ENCODE measurements around the gene H2AZ1. TPM values are rescaled to one million over a fixed set of nuclear protein-coding genes. Genes with fewer than 3 reads are reported as not detected.
A peak's percentile ranks its signal among the peaks of the same experiment; 100 is the strongest.

H2AZ1 gene
- total RNA-seq (2022) (264 and 298 TPM in 2 replicates), Bru-seq, nascent RNA (percentile 97 among the genes with signal in this experiment), BruChase-seq, experiment 1, labeled RNA remaining after a 6-hour chase (percentile 100 among the genes with signal in this experiment), BruChase-seq, experiment 2, labeled RNA remaining after a 2-hour chase (percentile 99 among the genes with signal in this experiment)
- long read RNA-seq, transcript H2AFZ-201 (5 exons, 979 nt): major isoform, 627 of 669 reads
- long read RNA-seq, transcript H2AFZ-203 (4 exons, 1,254 nt): minor isoform, 16 of 669 reads
- long read RNA-seq, partial matches to known transcripts: 8 of 669 reads
- long read RNA-seq, other reads (novel, unspliced or antisense): 17 of 669 reads

GRCh38 chr4:99949999-99950912, at the start of gene H2AZ1:
Gene H2AZ1, minus strand, starts transcription at chr4:99950275. Its CDS starts 105 bp downstream, at chr4:99950170.
- no peaks in the 10 kb centered on the region for H3K9me3 Mint-ChIP-seq (ENCODE audit: unreplicated experiment)
- BruUV-seq (replicated peaks): no TSS peak
- ChIA-PET CTCF (interaction anchor here (0.6 to 1.4 kb wide), 4 partner anchors 21 to 410 kb away, joined by 3 to 4 read pairs (median 4); no protein-coding TSS in a partner anchor), POLR2A (interaction anchor here (0.5 to 2.8 kb wide), 13 partner anchors 8 to 1601 kb away, joined by 3 to 16 read pairs (median 4); partner anchors contain the start of genes DAPP1, LAMTOR3 and TRMT10A)
- H3K27me3 Mint-ChIP-seq (ENCODE audit: insufficient read depth, unreplicated experiment): no peaks in the 10 kb centered on the region
- H3K4me1 Mint-ChIP-seq (ENCODE audit: insufficient read depth, unreplicated experiment): peaks cover 5% of the 10 kb centered on the region
- peaks cover under 1% of the 10 kb centered on the region for H3K36me3 Mint-ChIP-seq (ENCODE audit: insufficient read depth, unreplicated experiment)
- H3K4me3 Mint-ChIP-seq (ENCODE audit: unreplicated experiment): no peak within 1 kb of the TSS
- intact Hi-C loops (cut with micrococcal nuclease): loop anchor here (1.0 to 5.0 kb wide), 6 partner anchors 47 to 387 kb away; no protein-coding TSS in a partner anchor
- peak; percentile 100 for DNase-seq (ENCODE audit: unreplicated experiment)
- no peak within 1 kb of the TSS for H3K27ac Mint-ChIP-seq (ENCODE audit: low read depth, unreplicated experiment)
- TF ChIP-seq, protein P1, sequence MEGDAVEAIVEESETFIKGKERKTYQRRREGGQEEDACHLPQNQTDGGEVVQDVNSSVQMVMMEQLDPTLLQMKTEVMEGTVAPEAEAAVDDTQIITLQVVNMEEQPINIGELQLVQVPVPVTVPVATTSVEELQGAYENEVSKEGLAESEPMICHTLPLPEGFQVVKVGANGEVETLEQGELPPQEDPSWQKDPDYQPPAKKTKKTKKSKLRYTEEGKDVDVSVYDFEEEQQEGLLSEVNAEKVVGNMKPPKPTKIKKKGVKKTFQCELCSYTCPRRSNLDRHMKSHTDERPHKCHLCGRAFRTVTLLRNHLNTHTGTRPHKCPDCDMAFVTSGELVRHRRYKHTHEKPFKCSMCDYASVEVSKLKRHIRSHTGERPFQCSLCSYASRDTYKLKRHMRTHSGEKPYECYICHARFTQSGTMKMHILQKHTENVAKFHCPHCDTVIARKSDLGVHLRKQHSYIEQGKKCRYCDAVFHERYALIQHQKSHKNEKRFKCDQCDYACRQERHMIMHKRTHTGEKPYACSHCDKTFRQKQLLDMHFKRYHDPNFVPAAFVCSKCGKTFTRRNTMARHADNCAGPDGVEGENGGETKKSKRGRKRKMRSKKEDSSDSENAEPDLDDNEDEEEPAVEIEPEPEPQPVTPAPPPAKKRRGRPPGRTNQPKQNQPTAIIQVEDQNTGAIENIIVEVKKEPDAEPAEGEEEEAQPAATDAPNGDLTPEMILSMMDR (IDR thresholded peaks at IDR 0.05; ENCODE audit: unreplicated experiment): no peak

- H3K4me3 Mint-ChIP-seq (ENCODE audit: unreplicated experiment): no peak overlapping the region
- H3K27ac Mint-ChIP-seq (ENCODE audit: low read depth, unreplicated experiment): peak overlapping the region; percentile 80
- BruUV-seq (replicated peaks): no TSS peak
- H3K36me3 Mint-ChIP-seq (ENCODE audit: insufficient read depth, unreplicated experiment): peaks cover 6% of the 10 kb centered on the region
- CTCF ChIA-PET: interaction anchor here (0.6 to 3.7 kb wide), 33 partner anchors 9 to 1309 kb away, joined by 3 to 53 read pairs (median 4); no protein-coding TSS in a partner anchor
- POLR2A ChIA-PET: interaction anchor here (0.7 to 2.0 kb wide), 9 partner anchors 9 to 98 kb away, joined by 3 to 6 read pairs (median 4); no protein-coding TSS in a partner anchor
- DNase-seq (ENCODE audit: unreplicated experiment): peak; percentile 44
- H3K27me3 Mint-ChIP-seq (ENCODE audit: insufficient read depth, unreplicated experiment): no peaks in the 10 kb centered on the region
- intact Hi-C loops (cut with micrococcal nuclease): loop anchor here (1.0 to 5.0 kb wide), 4 partner anchors 51 to 744 kb away; partner anchors contain the start of gene DNAJB14
- H3K4me1 Mint-ChIP-seq (ENCODE audit: insufficient read depth, unreplicated experiment): peaks cover 10% of the 10 kb centered on the region
- TF ChIP-seq, protein P1 (IDR thresholded peaks at IDR 0.05; ENCODE audit: unreplicated experiment): peak; percentile 51
- no peaks in the 10 kb centered on the region for H3K9me3 Mint-ChIP-seq (ENCODE audit: unreplicated experiment)
Observed at GRCh38 chr4:99998062-99998867, 48.2 kb upstream of the H2AZ1 start.

DNA sequence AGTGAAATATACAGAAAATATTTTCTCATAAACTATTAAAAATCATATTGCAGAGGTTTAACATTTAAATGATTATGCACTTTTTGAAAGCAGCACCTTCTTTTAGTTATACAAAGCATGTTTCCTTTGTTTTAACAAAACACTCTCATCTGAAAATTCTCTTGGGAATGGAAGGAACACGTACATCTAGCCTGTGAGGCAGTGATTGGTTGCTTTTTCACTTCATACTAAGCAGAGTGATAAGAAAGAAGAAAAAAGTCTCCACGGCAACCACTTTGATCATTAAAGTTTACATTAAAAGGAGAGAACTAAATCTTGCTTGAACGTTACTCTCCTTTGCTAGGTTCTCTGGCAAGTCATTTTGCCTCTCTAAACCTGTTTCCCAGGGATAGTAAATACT, 41.7 kb upstream of the H2AZ1 start:
- Mint-ChIP-seq H3K27me3 (ENCODE audit: insufficient read depth, unreplicated experiment) (no peaks in the 10 kb centered on the region), H3K4me1 (ENCODE audit: insufficient read depth, unreplicated experiment) (no peaks in the 10 kb centered on the region), H3K4me3 (ENCODE audit: unreplicated experiment) (no peak overlapping the region), H3K9me3 (ENCODE audit: unreplicated experiment) (no peaks in the 10 kb centered on the region), H3K36me3 (ENCODE audit: insufficient read depth, unreplicated experiment) (peaks cover 3% of the 10 kb centered on the region), H3K27ac (ENCODE audit: low read depth, unreplicated experiment) (no peak overlapping the region)
- intact Hi-C loops (cut with micrococcal nuclease): no loop called here
- BruUV-seq (replicated peaks): no TSS peak
- TF ChIP-seq, protein P1 (IDR thresholded peaks at IDR 0.05; ENCODE audit: unreplicated experiment): no peak
- ChIA-PET POLR2A (no interaction called here), CTCF (interaction anchor here (0.6 kb wide), 1 partner anchor 1103 kb away, joined by 5 read pairs; no protein-coding TSS in a partner anchor)
- no peak for DNase-seq (ENCODE audit: unreplicated experiment)

All from MCF 10A (cell line).